Measurements from ENCODE around the gene RPL10. TPM values are rescaled to one million over a fixed set of nuclear protein-coding genes. Genes with fewer than 3 reads are reported as not detected.

Gene RPL10
- total RNA-seq, 4 donors from 2014 or later, result 1,199 to 6,548 (median 3,258) TPM

DNA sequence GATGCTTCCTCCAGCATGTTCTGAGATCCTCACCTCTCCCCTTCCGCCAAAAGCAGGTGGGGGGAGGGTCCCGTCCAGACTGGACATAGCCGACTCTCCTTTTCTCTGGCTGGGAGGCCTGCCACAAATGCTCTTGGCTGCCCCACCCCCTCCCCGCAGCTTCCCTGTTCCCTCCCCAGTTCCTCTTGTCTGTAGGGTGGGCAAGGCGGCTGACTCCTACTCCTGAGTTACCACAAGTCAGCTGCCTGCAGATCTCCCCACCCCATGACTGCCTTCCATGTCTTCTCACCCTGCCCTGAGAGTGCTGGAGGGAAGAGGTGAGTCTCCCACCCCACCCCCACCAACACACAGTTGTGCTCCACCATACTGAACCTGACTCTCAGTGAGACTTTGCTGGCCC, 33.2 kb downstream of the RPL10 start:
- intact Hi-C loops (cut with DNase I), result no loop called here
- no peak for TF ChIP-seq POLR2A (IDR thresholded peaks at IDR 0.05)
- TF ChIP-seq, protein P1, sequence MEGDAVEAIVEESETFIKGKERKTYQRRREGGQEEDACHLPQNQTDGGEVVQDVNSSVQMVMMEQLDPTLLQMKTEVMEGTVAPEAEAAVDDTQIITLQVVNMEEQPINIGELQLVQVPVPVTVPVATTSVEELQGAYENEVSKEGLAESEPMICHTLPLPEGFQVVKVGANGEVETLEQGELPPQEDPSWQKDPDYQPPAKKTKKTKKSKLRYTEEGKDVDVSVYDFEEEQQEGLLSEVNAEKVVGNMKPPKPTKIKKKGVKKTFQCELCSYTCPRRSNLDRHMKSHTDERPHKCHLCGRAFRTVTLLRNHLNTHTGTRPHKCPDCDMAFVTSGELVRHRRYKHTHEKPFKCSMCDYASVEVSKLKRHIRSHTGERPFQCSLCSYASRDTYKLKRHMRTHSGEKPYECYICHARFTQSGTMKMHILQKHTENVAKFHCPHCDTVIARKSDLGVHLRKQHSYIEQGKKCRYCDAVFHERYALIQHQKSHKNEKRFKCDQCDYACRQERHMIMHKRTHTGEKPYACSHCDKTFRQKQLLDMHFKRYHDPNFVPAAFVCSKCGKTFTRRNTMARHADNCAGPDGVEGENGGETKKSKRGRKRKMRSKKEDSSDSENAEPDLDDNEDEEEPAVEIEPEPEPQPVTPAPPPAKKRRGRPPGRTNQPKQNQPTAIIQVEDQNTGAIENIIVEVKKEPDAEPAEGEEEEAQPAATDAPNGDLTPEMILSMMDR (IDR thresholded peaks at IDR 0.05), result no peak
- Histone ChIP-seq H3K36me3 (peaks cover 3 to 7% of the 10 kb centered on the region in 2 donors), H3K27me3 (no peaks in the 10 kb centered on the region), H3K4me3 (replicated peaks in 1 of 3) (no peak overlapping the region), H3K4me1 (peaks cover 3% of the 10 kb centered on the region in 2 donors), H3K9me3 (no peaks in the 10 kb centered on the region), H3K27ac (no peak overlapping the region)
- 81 to 84% methylated on average over 5 of the region's 5 CpGs for WGBS, 2 donors
- no peak for DNase-seq

DNA sequence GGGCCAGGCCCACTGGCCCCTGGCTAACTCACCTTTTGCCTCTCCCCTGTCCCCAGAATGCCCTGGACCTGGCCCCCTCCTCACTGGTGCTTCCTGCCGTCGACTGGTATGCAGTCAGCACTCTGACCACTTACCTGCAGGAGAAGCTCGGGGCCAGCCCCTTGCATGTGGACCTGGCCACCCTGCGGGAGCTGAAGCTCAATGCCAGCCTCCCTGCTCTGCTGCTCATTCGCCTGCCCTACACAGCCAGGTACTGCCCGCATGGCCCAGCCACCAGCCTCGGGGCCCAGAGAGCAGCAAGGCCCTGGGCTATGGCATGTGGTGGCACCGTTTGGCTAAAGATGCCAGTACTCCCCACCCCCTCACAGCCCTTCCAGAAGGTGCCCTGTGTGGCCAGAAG, 34.0 kb downstream of the RPL10 start:
- Histone ChIP-seq H3K36me3 (peaks cover 3 to 7% of the 10 kb centered on the region in 2 donors), H3K4me1 (peaks cover 3% of the 10 kb centered on the region in 2 donors), H3K9me3 (no peaks in the 10 kb centered on the region), H3K27ac (no peak overlapping the region), H3K27me3 (no peaks in the 10 kb centered on the region), H3K4me3 (replicated peaks in 1 of 3) (no peak overlapping the region)
- 100% methylated on average over 1 of the region's 8 CpGs; no CpG with 5 or more reads in 1 of the 2 donors for WGBS, 2 donors
- intact Hi-C loops (cut with DNase I), result no loop called here
- TF ChIP-seq, protein P1 (IDR thresholded peaks at IDR 0.05), result no peak
- TF ChIP-seq POLR2A (IDR thresholded peaks at IDR 0.05), result no peak
- no peak for DNase-seq

DNA sequence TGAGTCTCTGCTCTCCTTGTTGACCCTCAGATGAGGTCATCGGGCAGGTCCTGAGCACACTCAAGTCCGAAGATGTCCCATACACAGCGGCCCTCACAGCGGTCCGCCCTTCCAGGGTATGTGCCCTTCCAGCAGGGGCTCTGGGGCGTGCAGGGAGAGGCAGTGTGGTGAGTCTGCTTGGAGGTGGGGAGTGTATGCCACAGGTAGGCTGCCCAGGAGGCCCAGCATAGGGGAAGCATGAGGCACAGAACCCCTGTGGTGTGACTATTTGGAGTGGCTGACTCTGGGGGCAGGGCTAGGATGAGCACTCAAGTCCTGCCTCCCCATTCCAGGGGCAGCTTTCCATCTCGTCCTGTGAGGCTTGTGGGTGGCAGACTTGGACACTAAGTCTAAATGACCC, 35.4 kb downstream of the RPL10 start:
- intact Hi-C loops (cut with DNase I), result no loop called here
- H3K27me3 ChIP-seq, result no peaks in the 10 kb centered on the region
- WGBS, 2 donors, result 40 to 60% methylated on average over 1 to 2 of the region's 7 CpGs
- no peak for DNase-seq
- no peak overlapping the region for H3K27ac ChIP-seq
- H3K4me1 ChIP-seq, result peaks cover 5 to 6% of the 10 kb centered on the region in 2 donors
- no peak overlapping the region for H3K4me3 ChIP-seq (replicated peaks in 1 of 3)
- no peak for TF ChIP-seq POLR2A (IDR thresholded peaks at IDR 0.05)
- TF ChIP-seq, protein P1 (IDR thresholded peaks at IDR 0.05), result no peak
- H3K36me3 ChIP-seq, result peaks cover 3 to 7% of the 10 kb centered on the region in 2 donors
- H3K9me3 ChIP-seq, result no peaks in the 10 kb centered on the region

DNA sequence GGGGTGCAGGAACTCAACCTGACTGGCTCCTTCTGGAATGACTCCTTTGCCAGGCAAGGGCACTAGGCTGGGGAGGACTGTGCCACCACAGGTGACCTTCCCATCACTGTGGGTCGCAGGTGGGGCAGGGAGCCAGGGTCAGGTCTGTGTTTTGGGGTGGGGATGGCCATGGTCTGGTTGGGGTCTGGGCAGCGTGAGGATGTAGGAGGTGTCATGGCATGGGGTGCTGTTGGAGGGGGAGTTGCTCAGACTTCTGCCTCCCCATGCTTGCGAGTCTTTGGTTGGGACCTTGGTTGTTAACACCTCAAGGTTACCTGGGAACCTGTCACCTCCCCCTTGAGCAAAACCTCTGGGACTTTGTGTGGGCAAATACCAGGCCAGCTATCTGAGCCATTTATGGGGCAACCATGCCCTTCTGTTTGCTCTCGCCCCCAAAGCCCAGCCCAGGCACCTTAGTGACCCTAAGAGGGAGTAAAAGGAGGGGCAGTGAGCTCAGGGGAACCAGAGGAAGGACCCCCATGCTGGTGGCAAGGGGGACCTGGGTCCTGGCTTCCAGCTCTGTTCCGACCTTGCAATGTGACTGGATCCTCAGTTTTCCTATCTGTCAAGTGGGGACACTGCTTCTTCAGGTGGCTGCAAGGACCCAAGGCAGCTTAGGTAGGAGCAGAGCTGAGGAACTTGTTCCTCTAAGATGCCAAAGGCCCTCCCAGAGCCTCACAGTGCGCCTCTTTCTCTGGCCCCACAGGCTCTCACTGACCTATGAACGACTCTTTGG, 36.4 kb downstream of the RPL10 start:
- Histone ChIP-seq H3K4me1 (peaks cover 6% of the 10 kb centered on the region in 2 donors), H3K36me3 (peaks cover 3 to 7% of the 10 kb centered on the region in 2 donors), H3K9me3 (no peaks in the 10 kb centered on the region), H3K27me3 (no peaks in the 10 kb centered on the region), H3K4me3 (replicated peaks in 1 of 3) (no peak overlapping the region), H3K27ac (no peak overlapping the region)
- intact Hi-C loops (cut with DNase I), result loop anchor here (5.0 kb wide), 1 partner anchor 53 kb away; the partner anchor contains the start of gene UBL4A
- 80% methylated on average over 1 of the region's 7 CpGs; no CpG with 5 or more reads in 1 of the 2 donors for WGBS, 2 donors
- TF ChIP-seq, protein P1 (IDR thresholded peaks at IDR 0.05), result no peak
- TF ChIP-seq POLR2A (IDR thresholded peaks at IDR 0.05), result no peak
- no peak for DNase-seq

DNA sequence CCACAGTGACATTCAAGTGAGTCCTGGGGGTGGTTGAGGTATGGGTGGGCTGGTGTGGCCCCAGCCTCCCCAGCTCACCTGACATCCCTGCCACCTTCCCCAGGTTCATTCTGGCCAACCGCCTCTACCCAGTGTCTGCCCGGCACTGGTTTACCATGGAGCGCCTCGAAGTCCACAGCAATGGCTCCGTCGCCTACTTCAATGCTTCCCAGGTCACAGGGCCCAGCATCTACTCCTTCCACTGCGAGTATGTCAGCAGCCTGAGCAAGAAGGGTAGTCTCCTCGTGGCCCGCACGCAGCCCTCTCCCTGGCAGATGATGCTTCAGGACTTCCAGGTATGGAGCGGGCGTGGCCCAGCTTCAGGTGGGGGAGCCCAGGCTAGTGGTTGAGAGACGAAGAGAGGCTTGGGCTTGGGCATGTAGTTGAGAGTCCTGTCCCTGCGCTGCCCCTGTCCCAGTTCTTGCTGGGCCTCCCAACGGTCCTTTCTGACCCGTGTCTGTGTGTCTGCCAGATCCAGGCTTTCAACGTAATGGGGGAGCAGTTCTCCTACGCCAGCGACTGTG, 37.1 kb downstream of the RPL10 start:
- H3K4me3 ChIP-seq (replicated peaks in 1 of 3), result no peak overlapping the region
- H3K9me3 ChIP-seq, result no peaks in the 10 kb centered on the region
- intact Hi-C loops (cut with DNase I), result loop anchor here (5.0 kb wide), 1 partner anchor 52 kb away; the partner anchor contains the start of gene UBL4A
- TF ChIP-seq, protein P1 (IDR thresholded peaks at IDR 0.05), result no peak
- no peak for TF ChIP-seq POLR2A (IDR thresholded peaks at IDR 0.05)
- 95 to 98% methylated on average over 7 to 14 of the region's 19 CpGs for WGBS, 2 donors
- no peak overlapping the region for H3K27ac ChIP-seq
- no peak for DNase-seq
- H3K27me3 ChIP-seq, result no peaks in the 10 kb centered on the region
- H3K4me1 ChIP-seq, result peaks cover 4 to 6% of the 10 kb centered on the region in 2 donors
- H3K36me3 ChIP-seq, result peaks cover 3 to 7% of the 10 kb centered on the region in 2 donors

Measured in thyroid gland (tissue), 4 donors.